Trophoblast cell (in vitro differentiated cells and primary cell): ENCODE measurements around the gene PPM1H.

ENCODE experiments used
- DNase-seq, 2 donors: peaks; one replicate each; pipeline ENCODE4 v3.0.0-alpha.2; 2016
- H2AFZ ChIP-seq: 2 replicates; pipeline ENCODE4 v1.6.1; 2013; ENCODE audit warnings: low read length, moderate library complexity, mild to moderate bottlenecking; ENCODE audit not compliant: insufficient read depth, poor library complexity
- H2AK5ac ChIP-seq: 2 replicates; pipeline ENCODE4 v1.6.1; 2013; ENCODE audit warnings: mild to moderate bottlenecking, low read length
- H2BK120ac ChIP-seq: 2 replicates; pipeline ENCODE4 v1.6.1; 2013; ENCODE audit warnings: low read length, mild to moderate bottlenecking, moderate library complexity; ENCODE audit not compliant: insufficient read depth, poor library complexity
- H2BK12ac ChIP-seq: 2 replicates; pipeline ENCODE4 v1.6.1; 2013; ENCODE audit warnings: mild to moderate bottlenecking, low read length, moderate library complexity
- H2BK5ac ChIP-seq: 2 replicates; pipeline ENCODE4 v1.6.1; 2013; ENCODE audit warnings: low read length, low read depth, moderate library complexity, mild to moderate bottlenecking; ENCODE audit not compliant: poor library complexity
- H3K14ac ChIP-seq: 2 replicates; pipeline ENCODE4 v1.6.1; 2013; ENCODE audit warnings: mild to moderate bottlenecking, low read length
- H3K18ac ChIP-seq: 2 replicates; pipeline ENCODE4 v1.6.1; 2013; ENCODE audit warnings: mild to moderate bottlenecking, low read length
- H3K23ac ChIP-seq: 2 replicates; pipeline ENCODE4 v1.6.1; 2013; ENCODE audit warnings: low read length
- H3K27ac ChIP-seq: 2 replicates; pipeline ENCODE4 v1.5.1; 2013; ENCODE audit warnings: low read depth, mild to moderate bottlenecking, inconsistent platforms, low read length, moderate library complexity
- H3K27me3 ChIP-seq: 2 replicates; pipeline ENCODE4 v1.6.1; 2013; ENCODE audit warnings: inconsistent platforms, mild to moderate bottlenecking, low read length, moderate library complexity; ENCODE audit not compliant: insufficient read depth
- H3K36me3 ChIP-seq, 2 experiments: 1 replicate in 1 of 2; 2 replicates in 1 of 2; pipeline ENCODE4 v1.6.1; 2013; ENCODE audit warnings: low read length in 2 of 2, mild to moderate bottlenecking in 2 of 2, moderate library complexity in 1 of 2; ENCODE audit not compliant: insufficient read depth in 2 of 2, control insufficient read depth in 1 of 2
- H3K4ac ChIP-seq: 2 replicates; pipeline ENCODE4 v1.6.1; 2013; ENCODE audit warnings: low read depth, mild to moderate bottlenecking, low read length, moderate library complexity
- H3K4me1 ChIP-seq, 2 experiments: 1 replicate in 1 of 2; 2 replicates in 1 of 2; pipeline ENCODE4 v1.6.1; 2013; ENCODE audit warnings: low read length in 2 of 2, mild to moderate bottlenecking in 2 of 2, moderate library complexity in 1 of 2; ENCODE audit not compliant: insufficient read depth in 2 of 2, control insufficient read depth in 1 of 2
- H3K4me2 ChIP-seq: 2 replicates; pipeline ENCODE4 v1.6.1; 2013; ENCODE audit warnings: inconsistent platforms, mild to moderate bottlenecking, low read length, moderate library complexity
- H3K4me3 ChIP-seq: 2 replicates; pipeline ENCODE4 v1.5.1; 2013; ENCODE audit warnings: mild to moderate bottlenecking, low read depth, low read length, inconsistent platforms
- H3K79me1 ChIP-seq: one replicate; pipeline ENCODE4 v1.6.1; 2013; ENCODE audit warnings: low read length
- H3K79me2 ChIP-seq: 2 replicates; pipeline ENCODE4 v1.6.1; 2013; ENCODE audit warnings: low read length, mild to moderate bottlenecking; ENCODE audit not compliant: control insufficient read depth, insufficient read depth, poor library complexity
- H3K9ac ChIP-seq: 2 replicates; pipeline ENCODE4 v1.6.1; 2013; ENCODE audit warnings: mild to moderate bottlenecking, low read length
- H3K9me3 ChIP-seq: 2 replicates; pipeline ENCODE4 v1.6.1; 2013; ENCODE audit warnings: low read depth, mild to moderate bottlenecking, control low read depth, inconsistent platforms, low read length; ENCODE audit not compliant: insufficient read depth
- H4K12ac ChIP-seq: 2 replicates; pipeline ENCODE4 v1.6.1; 2013; ENCODE audit warnings: low read depth, mild to moderate bottlenecking, low read length, moderate library complexity
- H4K8ac ChIP-seq: 2 replicates; pipeline ENCODE4 v1.6.1; 2013; ENCODE audit warnings: low read depth, mild to moderate bottlenecking, low read length, moderate library complexity
- H4K91ac ChIP-seq: one replicate; pipeline ENCODE4 v1.6.1; 2013; ENCODE audit warnings: low read depth, mild to moderate bottlenecking, low read length, moderate library complexity
- whole genome bisulfite sequencing: extraction: QIAGEN DNeasy Blood & Tissue Kit; methylation state at CpG from one replicate; pipeline ENCODE4 v1.1.7; 2013; ENCODE audit warnings: missing lambda C conversion rate; ENCODE audit not compliant: insufficient read length, insufficient coverage; ENCODE audit errors: extremely low coverage; 5-methylcytosine and 5-hydroxymethylcytosine counted together

PPM1H gene

GRCh38 chr12:62737615-62738014 lies 197.3 kb downstream of the PPM1H start:
- no peak overlapping the region for H3K14ac ChIP-seq
- no peak overlapping the region for H3K18ac ChIP-seq
- H4K8ac ChIP-seq: no peak overlapping the region
- H3K36me3 ChIP-seq: no peaks in the 10 kb centered on the region
- no peak overlapping the region for H3K4ac ChIP-seq
- no peak overlapping the region for H2AK5ac ChIP-seq
- H2BK120ac ChIP-seq: no peak overlapping the region
- no CpG with 5 or more reads among the region's 2 CpGs for WGBS
- H3K27ac ChIP-seq: no peak overlapping the region
- no peaks in the 10 kb centered on the region for H3K79me2 ChIP-seq
- H3K27me3 ChIP-seq: no peaks in the 10 kb centered on the region
- no peak overlapping the region for H2BK12ac ChIP-seq
- H3K4me1 ChIP-seq: peaks cover 4 to 10% of the 10 kb centered on the region in 2 experiments
- H2BK5ac ChIP-seq: no peak overlapping the region
- H3K4me3 ChIP-seq: no peak overlapping the region
- H3K4me2 ChIP-seq: no peak overlapping the region
- no peaks in the 10 kb centered on the region for H3K79me1 ChIP-seq
- no peak overlapping the region for H4K91ac ChIP-seq
- DNase-seq: no peak
- no peak overlapping the region for H2AFZ ChIP-seq
- H3K23ac ChIP-seq: no peak overlapping the region
- H3K9me3 ChIP-seq: peaks cover 3% of the 10 kb centered on the region
- H3K9ac ChIP-seq: peak overlapping the region; percentile 22
- no peak overlapping the region for H4K12ac ChIP-seq

- H3K9ac ChIP-seq: no peak overlapping the region
- H3K4me1 ChIP-seq: peaks cover 4 to 10% of the 10 kb centered on the region in 2 experiments
- H3K27ac ChIP-seq: no peak overlapping the region
- H3K4me2 ChIP-seq: no peak overlapping the region
- no peak overlapping the region for H2BK120ac ChIP-seq
- H2BK12ac ChIP-seq: no peak overlapping the region
- no peak overlapping the region for H2AFZ ChIP-seq
- no peaks in the 10 kb centered on the region for H3K79me1 ChIP-seq
- H3K4ac ChIP-seq: no peak overlapping the region
- no peaks in the 10 kb centered on the region for H3K36me3 ChIP-seq
- H4K8ac ChIP-seq: no peak overlapping the region
- H3K14ac ChIP-seq: no peak overlapping the region
- no peaks in the 10 kb centered on the region for H3K27me3 ChIP-seq
- WGBS: no CpG with 5 or more reads among the region's 11 CpGs
- no peak overlapping the region for H3K4me3 ChIP-seq
- no peak overlapping the region for H2BK5ac ChIP-seq
- H4K91ac ChIP-seq: no peak overlapping the region
- H3K9me3 ChIP-seq: peaks cover 3% of the 10 kb centered on the region
- H3K18ac ChIP-seq: no peak overlapping the region
- no peaks in the 10 kb centered on the region for H3K79me2 ChIP-seq
- no peak overlapping the region for H4K12ac ChIP-seq
- no peak for DNase-seq
- H2AK5ac ChIP-seq: no peak overlapping the region
- no peak overlapping the region for H3K23ac ChIP-seq
Observed at GRCh38 chr12:62737188-62737587, 197.8 kb downstream of the PPM1H start.

- Histone ChIP-seq H3K27me3 (no peaks in the 10 kb centered on the region), H4K8ac (no peak overlapping the region), H3K36me3 (no peaks in the 10 kb centered on the region), H4K91ac (no peak overlapping the region), H2BK120ac (no peak overlapping the region), H3K79me1 (no peaks in the 10 kb centered on the region), H3K79me2 (no peaks in the 10 kb centered on the region), H3K4me3 (no peak overlapping the region), H2BK12ac (no peak overlapping the region), H2BK5ac (no peak overlapping the region), H2AFZ (no peak overlapping the region), H3K4me1 (peaks cover 4 to 10% of the 10 kb centered on the region in 2 experiments), H3K18ac (no peak overlapping the region), H3K4ac (no peak overlapping the region), H3K9ac (no peak overlapping the region), H3K4me2 (no peak overlapping the region), H4K12ac (no peak overlapping the region), H2AK5ac (no peak overlapping the region), H3K27ac (no peak overlapping the region), H3K14ac (no peak overlapping the region), H3K23ac (no peak overlapping the region), H3K9me3 (peaks cover 2% of the 10 kb centered on the region)
- peak; percentile 45 to 73 for DNase-seq
- WGBS: no CpG with 5 or more reads among the region's 2 CpGs
Observed at GRCh38 chr12:62736596-62736995, 198.4 kb downstream of the PPM1H start.

- H3K9me3 ChIP-seq: no peaks in the 10 kb centered on the region
- H3K4me2 ChIP-seq: no peak overlapping the region
- no peak overlapping the region for H3K9ac ChIP-seq
- H2BK120ac ChIP-seq: no peak overlapping the region
- no peak overlapping the region for H3K27ac ChIP-seq
- peaks cover 3 to 10% of the 10 kb centered on the region in 2 experiments for H3K4me1 ChIP-seq
- no peak overlapping the region for H2AK5ac ChIP-seq
- H3K36me3 ChIP-seq: no peaks in the 10 kb centered on the region
- no peak overlapping the region for H3K4ac ChIP-seq
- peaks cover 2% of the 10 kb centered on the region for H3K79me2 ChIP-seq
- H3K27me3 ChIP-seq: no peaks in the 10 kb centered on the region
- no peak overlapping the region for H4K91ac ChIP-seq
- H3K14ac ChIP-seq: no peak overlapping the region
- no peak overlapping the region for H2BK12ac ChIP-seq
- no CpG with 5 or more reads among the region's 8 CpGs for WGBS
- H3K18ac ChIP-seq: no peak overlapping the region
- no peak overlapping the region for H3K23ac ChIP-seq
- no peak overlapping the region for H4K8ac ChIP-seq
- DNase-seq: peak in 1 of 2 donors; percentile 9
- no peak overlapping the region for H4K12ac ChIP-seq
- no peak overlapping the region for H2AFZ ChIP-seq
- H3K79me1 ChIP-seq: no peaks in the 10 kb centered on the region
- no peak overlapping the region for H2BK5ac ChIP-seq
- no peak overlapping the region for H3K4me3 ChIP-seq
Observed at GRCh38 chr12:62732861-62733427, 202.0 kb downstream of the PPM1H start.
